Measurements from ENCODE around the gene SLC1A5.

- TF ChIP-seq CTCF (IDR thresholded peaks at IDR 0.05; ENCODE audit: borderline replicate concordance, extremely low read depth, low read length, poor library complexity, severe bottlenecking) (no peak), EZH2 (IDR thresholded peaks at IDR 0.05; ENCODE audit: borderline replicate concordance, low read depth, low read length, severe bottlenecking) (no peak)
These were observed 44.2 kb downstream of the SLC1A5 start for GRCh38 chr19:46744005-46744691.

Data from DND-41 (cell line).